ENCODE data around the gene PNRC2.

- TF ChIP-seq CTCF (IDR thresholded peaks at IDR 0.05) (no peak), POLR2AphosphoS5 (IDR thresholded peaks at IDR 0.05) (no peak)
These were observed 37.1 kb downstream of the PNRC2 start for GRCh38 chr1:23996700-23997229.

Data from breast epithelium (tissue), 3 donors.